Stimulated activated CD8-positive, alpha-beta memory T cell treated with anti-CD3 and anti-CD28 coated beads, Interleukin-15, amount 100 ng/mL, for 1 hour (primary cell): Measurements from ENCODE around the gene FAM181B.
"Not testable (repeated sequence)": the region's sequence is repeated elsewhere in the genome, so short reads cannot be mapped to it uniquely, and the experiment has no call there.

Experiments
- DNase-seq: peaks from one replicate; pipeline ENCODE4 v3.0.0-alpha.2; 2020; ENCODE audit warnings: low read depth

Gene FAM181B

DNA sequence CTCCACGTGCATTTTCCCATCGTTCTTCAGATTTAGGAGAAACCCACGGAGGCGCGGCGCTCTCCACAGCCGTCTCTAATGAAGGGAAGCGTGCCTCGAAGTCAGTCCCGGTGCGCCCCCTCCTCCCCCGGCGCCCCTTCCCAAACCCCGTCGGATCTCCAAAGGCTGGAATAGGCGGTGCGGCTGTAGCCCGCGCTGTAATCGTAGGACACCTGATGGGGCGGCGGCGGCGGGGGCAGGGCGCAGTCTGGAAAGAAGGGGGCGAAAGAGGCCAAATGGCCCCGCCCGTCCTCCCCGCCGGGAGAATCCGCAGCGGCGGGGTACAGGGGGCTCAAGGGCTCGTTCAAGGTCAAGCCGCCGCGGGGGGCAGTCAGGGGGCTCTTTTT is 1.3 kb downstream of the FAM181B start:
- no peak for DNase-seq

DNA sequence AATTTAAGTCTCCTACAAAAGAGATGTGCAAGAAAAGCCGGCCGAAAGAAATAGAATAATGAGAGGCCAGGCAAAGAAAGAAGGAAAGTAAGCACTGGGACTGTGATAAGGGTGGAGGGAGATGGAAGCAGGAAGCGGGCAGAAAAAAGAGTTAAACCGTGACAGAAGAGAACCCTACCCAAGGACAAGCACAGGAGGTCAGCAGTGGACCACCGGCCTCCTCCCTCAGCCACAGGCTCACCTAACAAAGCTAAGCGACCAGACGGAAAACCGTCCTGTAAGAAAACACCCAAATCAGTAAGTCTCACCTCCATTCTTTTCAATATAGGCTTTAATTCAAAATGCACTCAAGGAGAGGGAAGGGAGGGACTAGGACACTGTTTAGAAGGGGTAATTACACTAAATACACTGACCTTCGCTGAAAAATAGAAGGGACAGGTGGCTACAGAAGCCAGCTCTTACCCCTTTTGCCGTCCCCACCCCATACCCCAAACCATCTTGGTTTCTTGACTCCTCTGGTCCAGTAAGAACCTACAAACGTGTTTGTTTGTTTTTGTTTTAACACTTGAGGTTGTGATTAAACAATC is 1.9 kb downstream of the FAM181B start:
- DNase-seq, result no peak

DNA sequence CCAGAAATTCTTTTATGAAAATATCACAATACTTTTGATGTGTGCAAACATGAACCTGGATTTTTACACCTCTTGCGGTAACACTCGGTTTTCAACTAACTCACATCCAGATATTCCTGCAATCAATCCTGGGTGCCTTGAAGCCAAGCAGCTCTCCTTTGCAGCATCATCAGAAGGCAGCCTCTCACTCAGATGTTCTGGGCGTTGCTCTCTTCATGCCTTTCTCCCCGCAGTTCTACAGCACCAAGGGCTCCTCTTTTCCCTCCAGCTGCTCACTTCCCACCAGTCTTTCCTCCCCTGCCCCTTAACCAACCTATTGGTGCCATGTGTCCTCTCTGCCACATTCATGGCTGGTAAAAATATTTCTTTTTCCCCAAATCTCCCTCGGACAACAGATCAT is 2.9 kb downstream of the FAM181B start:
- DNase-seq, result no peak

DNA sequence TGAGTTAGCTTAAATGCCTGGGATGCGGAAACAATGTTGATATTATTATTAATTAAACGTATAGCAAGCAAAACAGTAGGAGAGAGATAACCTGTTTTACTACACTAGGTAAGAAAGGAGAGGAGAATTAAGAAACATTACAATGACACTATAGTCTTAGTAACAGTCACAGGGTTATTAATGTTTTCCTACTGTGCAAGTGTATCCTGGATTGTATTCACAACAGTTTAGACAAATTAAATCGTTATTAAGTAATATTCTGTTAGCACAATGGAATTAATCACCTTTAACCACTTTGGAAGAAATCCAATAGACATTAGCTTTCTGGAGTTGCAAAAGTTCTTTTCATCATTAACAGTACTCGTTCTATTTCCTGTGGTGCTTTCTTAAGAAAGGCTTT is 3.4 kb downstream of the FAM181B start:
- DNase-seq, result no peak

DNA sequence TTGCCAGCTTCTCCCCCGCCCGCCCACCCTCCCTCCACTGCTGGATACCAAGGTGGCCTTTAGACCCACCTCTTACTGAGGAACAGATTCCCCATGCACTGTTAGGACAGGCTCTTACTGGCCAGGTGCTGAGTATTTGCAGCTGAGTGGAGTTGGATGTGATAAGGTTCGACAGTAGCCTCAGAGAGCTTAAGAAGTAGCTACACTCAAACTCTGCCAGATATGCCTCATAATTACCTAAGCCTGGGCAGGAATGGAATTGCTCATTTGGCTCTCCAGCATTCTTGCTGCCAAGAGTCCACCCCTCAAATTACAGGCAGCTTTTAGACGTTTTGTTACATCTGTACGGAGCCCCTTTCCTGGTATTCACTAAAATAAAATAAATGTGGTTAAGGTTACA is 9.6 kb downstream of the FAM181B start:
- DNase-seq, result no peak

DNA sequence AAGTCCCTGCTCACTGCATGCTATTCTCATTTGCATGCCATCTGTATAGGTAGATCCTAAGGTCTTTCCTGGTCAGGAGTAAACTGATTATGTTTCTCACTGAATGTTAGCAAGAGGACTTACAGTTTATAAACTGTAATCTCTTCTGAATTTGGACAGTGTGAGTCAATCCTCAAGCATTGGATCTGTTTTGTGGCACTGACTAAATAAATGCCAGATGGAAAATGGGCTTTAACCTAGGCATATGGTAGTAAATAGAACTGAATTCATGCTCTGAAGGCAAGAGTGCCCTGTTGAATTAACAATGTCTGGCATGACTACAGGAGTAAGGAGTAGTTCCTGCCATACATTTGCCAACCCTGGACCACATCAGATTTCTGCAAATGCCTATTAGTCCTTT is 11.4 kb downstream of the FAM181B start:
- no peak for DNase-seq

GRCh38 chr11:82720267-82721065 is 13.2 kb downstream of the FAM181B start:
- no peak for DNase-seq

- DNase-seq, result no peak
These were observed 14.1 kb downstream of the FAM181B start for GRCh38 chr11:82719361-82720105.

- DNase-seq, result no peak
These were observed 14.8 kb downstream of the FAM181B start for GRCh38 chr11:82718821-82719220.

- no peak for DNase-seq
These were observed 15.4 kb downstream of the FAM181B start for GRCh38 chr11:82718307-82718706.

DNA sequence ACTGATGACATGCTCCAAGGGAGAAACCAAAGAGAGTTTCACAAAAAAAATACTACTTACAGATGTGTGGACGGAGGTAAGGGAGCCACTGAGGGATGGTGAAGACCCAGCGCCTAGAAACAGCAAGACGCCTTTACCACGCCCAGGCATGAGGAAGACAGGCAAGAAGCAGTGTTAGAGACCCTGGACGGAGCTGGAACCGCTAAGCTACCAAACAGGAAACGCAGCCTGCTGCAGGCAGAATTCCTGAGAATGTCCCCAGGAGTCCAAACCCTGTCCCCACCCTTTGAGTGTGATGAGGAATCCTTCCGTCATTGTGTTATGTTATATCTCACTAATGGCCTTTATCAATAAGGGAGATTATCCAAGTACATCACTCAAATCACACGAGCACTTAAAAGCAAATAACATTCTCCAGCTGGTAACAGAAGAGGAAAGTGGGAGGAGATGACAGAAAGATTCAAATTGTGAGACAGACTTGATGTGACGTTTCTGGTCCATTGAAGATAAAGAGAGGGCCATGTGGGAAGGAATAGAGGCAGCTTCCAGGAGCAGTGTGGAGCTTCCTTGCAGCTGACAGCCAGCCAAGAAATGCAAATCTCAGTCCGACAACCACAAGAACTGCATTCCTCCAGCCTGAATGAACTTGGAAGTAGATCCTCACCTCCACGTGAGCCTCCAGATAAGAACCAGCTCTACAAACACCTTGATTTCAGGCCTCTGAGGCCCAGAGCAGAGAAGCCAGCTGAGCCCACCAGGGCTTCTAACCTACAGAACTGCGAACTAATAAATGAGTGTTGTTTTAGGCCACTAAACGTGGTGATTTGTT is 19.1 kb downstream of the FAM181B start:
- no peak for DNase-seq

DNA sequence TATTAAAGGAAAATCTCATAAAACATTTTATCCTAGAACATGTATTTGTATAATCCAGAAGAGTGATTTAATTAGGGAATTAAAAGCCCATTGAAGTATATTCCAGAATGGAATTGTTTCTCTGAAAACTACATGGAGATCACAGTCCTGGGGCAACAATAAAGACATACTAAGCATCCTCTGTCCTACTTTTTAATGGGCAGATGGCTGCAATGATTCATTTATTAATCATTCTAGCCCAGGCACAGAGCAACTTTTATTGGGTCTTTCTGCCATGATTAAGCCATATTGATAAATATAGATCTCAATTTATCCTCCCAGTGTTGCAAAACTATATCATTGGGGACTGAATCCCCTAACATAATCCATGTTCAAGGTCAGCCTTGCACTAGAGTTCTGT is 22.0 kb downstream of the FAM181B start:
- DNase-seq, result no peak

GRCh38 chr11:82703796-82704195 is 29.9 kb downstream of the FAM181B start:
- DNase-seq, result no peak

- DNase-seq, result no peak
These were observed 30.4 kb downstream of the FAM181B start for GRCh38 chr11:82703226-82703625.

DNA sequence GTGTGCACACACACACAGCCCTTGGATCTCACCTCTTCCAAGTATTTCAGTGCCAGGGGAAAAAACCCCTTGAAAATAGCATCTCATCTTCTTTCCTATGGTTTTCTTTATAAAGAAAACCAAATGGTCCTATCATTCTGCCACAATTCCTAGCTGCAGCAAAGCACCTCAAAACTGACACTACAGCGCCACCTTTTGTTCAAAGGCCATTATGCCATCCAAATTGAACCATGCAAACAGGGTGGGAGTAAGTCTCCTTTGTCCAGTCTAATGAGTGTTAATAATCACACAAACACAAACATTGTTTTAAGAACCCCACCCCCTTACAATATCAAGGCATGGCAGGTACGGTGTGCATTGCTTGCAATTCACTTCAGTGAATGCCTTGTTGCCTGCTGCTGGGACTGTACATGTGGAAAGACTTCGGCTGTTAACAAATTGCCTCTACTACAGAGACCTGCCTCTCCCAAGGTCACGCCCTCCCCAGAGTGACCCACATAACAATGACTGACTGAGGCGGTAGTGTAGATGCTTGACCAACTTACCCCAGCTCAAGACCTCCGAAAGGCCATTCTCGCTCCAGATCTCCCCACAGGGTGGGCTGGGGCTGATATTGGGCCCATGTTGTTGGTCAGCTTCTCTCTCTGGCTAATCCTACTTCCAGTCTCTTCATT is 31.7 kb downstream of the FAM181B start:
- no peak for DNase-seq

DNA sequence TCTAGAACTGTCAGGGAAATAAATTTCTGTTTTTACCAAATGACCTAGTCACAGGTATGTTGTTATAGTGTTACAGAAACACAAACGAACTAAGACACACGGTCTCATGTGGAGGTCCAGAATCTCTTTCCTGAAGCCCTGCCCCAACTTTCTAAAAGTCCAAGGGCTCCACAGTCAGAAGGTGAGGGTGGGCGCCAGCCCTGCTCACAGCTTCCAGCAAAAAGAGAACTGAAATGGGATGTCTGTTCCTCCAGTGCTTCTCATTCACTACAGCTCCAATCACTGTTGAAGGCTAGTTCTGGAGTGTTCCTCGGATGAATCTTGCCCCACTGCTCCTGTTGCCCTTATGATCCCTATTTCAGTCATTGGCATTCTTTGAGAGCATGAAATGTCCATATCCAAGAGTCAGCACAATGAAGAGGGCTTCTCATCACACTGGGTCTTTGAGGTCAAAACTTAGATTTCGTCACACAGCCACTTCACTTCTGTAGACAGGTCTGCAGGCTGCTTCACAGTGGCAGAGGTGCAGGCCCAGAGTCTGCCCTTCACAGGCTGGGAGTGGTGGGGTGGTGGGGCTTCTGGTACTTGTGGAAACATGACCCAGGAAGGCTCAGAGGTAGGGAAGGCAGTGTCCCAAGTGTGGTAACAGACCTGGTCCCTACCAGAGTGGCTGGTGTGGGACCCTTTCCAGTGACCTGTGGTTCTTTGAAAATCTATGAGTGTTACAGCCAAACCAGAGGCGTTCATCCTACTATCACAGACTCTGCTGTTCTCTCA is 34.9 kb downstream of the FAM181B start:
- DNase-seq, result no peak

DNA sequence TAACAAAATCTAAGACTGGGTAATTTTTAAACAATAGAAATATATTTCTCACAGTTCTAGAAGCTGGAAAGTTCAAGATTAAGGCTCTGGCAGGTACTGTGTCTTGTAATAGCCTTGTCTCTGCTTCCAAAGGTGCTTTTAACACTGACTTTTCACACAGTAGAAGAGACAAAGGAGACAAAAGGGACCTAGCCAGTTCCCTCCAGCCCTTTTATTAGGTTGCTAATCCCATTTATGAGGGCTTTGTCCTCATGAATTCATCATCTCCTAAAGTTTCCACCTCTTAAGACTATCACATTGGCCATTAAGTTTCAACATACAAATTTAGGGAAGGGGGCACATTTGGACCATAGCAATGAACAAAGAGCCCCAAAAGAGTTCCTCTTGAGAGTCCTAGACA is 40.7 kb downstream of the FAM181B start:
- DNase-seq, result no peak

- not testable (repeated sequence) for DNase-seq
These were observed 44.3 kb downstream of the FAM181B start for GRCh38 chr11:82689347-82689746.

DNA sequence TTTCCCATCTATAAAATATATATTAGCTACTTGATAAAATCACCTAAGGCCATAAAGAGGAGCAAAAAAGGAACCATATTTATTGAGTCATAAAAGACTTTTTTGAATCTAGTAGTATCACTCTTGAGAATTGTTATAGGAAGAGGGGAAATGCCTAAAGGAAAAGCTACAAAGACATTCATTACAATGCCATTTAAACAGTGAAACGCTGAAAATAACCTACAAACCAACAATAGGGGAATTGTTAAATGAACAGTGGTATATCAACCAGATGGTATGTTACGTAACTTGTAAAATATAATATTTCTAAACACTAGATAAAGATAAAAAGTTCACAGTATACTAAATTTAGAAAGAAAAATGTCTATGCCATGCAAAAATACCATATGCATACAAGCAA is 47.5 kb downstream of the FAM181B start:
- no peak for DNase-seq

DNA sequence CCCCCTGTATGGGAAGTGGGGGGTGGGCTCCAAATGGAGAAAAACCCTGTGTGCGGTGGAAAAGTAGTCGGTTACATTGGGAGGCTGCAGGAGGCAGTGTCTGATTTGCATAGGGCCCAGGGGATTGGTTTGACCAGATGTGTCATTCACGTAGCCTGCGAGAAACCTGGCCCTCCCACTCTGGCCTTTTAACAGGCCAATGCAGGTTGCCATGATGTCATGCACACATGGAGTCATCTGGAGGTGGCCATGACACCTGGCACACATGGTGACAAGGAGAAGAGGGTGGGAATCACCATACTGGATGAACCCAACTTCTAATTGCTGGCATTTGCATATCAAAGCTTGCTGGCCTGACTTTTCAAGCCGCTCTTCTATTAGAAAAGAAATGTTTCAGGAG is 50.6 kb downstream of the FAM181B start:
- DNase-seq, result no peak
